GM19324 (cell line): ENCODE data around the gene SLC45A3.

Experiments used
- ATAC-seq: cut with Tn5 transposase; IDR thresholded peaks from one replicate; pipeline ENCODE4 v1.9.1; 2021; ENCODE audit warnings: mild to moderate bottlenecking, moderate library complexity; ENCODE audit not compliant: unreplicated experiment, low FRiP score

Gene SLC45A3

DNA sequence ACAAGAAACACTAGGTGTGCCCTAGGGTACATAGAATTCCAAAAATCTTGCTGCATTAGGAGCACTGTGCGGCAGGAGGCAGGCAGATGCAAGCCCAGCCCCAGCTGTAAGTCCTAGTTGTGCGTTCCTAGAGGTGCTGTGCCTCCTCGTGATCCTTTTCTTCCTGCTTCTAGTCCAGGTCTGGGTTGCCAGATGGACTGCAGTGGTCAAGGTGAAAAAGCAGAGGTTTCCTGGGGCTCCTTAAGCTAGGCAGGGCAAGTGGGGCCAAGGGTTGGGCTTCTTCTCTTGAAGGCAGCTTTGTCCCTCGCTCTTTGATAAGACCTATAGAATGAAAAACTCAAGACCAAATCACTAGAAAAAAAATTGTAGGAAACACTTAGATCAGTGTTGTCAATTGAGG, 21.6 kb upstream of the SLC45A3 start:
- ATAC-seq = no peak

- ATAC-seq = no peak
These were observed 21.1 kb upstream of the SLC45A3 start for GRCh38 chr1:205701420-205701819.

GRCh38 chr1:205700865-205701401, 20.6 kb upstream of the SLC45A3 start:
- no peak for ATAC-seq

GRCh38 chr1:205699416-205699815, 19.1 kb upstream of the SLC45A3 start:
- ATAC-seq = no peak

DNA sequence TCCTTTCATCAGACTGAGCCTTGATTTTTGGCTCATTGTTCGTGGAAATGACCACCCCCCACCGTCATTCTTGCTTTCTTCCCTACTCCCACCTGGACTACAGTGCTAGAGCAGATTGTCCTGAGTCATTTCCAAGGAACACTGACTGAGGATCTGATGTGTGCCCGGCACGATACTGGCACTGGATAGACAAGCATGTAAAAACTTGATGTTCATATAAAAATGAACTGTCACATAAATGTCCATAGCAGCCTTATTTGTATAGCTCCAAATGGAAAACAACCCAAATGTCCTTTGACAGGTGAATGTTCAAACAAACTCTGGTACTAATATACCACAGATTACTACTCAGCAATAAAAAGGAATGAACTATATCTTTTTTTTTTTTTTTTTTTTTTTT, 18.6 kb upstream of the SLC45A3 start:
- ATAC-seq = no peak

DNA sequence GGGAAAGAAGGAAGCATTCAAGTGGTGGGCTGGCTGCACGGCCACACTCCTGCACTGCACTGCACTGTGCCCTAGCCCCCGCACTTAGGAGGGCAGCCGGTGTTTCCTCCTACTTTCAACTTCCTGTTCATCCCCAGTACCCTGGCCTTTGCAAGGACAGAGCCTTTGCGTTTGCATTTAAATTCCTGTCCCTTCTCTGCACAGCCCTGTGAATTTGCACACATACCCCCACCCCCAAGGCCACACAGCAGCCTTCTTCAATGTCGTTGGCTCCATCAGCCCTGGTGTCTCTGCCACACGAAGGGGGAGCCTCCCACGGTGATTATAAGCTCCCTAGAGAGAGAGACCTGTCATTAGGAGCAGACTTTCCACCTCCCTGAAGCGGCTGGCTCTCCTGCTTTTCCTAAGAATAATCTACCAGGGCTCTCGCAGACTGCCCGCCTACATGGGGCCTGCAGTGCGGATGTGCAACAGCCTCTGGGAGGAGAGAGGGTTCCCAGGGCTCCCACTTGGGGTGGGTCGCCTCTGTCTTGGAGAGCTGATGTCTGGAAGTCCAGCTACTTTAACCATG, 13.2 kb upstream of the SLC45A3 start:
- ATAC-seq = no peak

DNA sequence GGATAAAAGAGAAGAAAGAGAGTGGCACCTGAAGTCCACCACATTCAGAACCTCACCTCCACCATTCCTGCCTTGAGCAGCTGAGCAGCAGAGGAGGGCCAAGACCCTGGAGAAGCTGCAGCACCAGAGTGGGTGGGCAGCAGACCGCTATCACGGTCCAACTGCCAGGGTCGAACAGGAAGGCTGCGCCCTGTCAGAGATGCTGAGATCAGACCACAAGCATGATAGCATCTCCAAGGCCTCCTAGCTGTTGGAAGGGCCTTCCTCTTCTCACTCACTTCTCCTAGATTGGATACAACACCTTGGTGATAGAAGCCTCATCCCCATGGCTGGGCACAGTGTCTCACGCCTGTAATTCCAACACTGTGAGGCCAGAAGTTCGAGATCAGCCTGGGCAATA, 12.1 kb upstream of the SLC45A3 start:
- no peak for ATAC-seq

DNA sequence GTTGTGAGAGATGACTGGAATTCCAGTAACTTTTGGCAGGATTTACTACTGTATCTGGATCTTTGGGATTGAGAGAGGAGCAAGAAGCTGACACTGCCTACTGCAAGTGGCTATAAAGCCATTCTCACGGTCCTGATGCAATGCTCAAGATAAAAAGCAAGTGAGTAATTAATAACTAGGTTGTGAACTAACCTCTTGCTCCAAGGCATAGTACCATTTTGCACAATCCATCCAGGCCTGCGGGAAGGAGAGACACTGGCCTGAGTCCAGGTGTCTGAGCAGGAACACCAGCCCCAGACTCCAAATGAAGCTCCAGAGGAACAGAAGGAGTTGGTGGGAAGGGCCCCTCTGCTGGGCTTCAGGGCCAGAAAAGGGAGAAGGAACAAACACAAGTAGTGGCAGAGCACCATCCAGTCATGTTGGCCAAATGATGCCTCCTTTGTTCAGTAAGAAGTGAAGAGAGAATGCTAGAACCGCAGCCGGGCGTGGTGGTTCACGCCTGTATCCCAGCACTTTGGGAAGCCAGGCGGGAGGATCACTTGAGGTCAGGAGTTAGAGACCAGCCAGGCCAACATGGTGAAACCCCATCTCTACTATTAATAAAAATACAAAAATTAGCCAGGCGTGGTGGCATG, 9.9 kb upstream of the SLC45A3 start:
- no peak for ATAC-seq

DNA sequence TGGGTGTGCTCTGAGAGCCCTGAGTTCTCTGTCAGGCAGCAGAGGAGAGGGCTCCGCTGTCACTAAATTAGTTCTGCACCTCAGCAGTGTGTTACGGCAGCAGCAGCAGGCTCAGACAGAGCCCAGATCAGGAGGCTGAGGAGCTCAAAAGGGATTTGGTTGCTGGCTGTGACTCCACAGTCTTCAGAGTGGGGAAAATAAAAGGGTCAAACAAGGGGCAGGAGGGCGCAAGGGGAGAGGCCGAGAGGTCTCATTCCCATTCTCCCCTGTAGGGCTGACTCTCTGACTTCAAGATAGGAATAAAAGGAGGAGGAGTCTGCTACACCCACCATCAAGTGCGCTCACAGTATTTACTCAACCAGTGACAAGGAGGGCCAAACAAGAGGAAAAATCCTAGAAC, 9.2 kb upstream of the SLC45A3 start:
- no peak for ATAC-seq

- ATAC-seq = no peak
These were observed 8.1 kb upstream of the SLC45A3 start for GRCh38 chr1:205688171-205689080.

DNA sequence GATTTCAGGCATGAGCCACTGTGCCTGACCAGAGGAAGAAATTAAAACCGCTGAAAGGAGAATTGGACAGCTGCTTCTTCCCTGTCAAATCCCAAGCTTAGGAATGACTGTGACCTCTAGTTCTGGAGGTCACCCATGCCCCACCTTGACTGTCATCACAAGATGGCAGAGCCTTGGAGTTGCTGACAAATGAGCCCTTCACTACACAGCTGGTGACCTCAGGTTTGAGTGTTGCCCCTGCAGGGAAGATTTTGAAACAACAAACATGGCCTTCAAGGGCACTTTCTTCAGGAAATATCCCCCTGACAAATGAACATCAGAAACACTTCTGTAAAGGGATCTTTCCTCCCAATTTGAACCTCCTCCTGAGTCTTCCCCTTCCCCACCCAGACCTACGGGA, 6.9 kb upstream of the SLC45A3 start:
- ATAC-seq = no peak

DNA sequence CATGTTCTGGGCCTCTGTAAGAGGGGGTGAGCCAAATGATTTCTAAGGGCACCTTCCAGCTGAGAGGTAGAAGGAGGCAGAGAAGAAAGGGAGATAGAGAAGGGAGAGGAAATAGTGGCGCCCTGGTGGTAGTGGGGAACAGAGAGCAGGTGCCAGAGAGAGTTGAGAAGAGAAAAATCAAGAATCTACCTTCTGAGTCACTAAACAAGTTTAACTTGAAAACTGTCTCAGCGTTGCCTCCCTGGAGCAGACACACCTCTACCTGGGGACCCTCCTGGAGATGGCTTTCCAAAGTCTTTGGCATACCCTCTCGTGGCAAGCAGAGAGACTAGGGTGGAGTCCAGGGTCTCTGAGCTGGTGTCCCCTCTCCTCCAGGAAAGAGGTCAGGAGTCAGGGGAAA, 1.1 kb upstream of the SLC45A3 start:
- no peak for ATAC-seq

DNA sequence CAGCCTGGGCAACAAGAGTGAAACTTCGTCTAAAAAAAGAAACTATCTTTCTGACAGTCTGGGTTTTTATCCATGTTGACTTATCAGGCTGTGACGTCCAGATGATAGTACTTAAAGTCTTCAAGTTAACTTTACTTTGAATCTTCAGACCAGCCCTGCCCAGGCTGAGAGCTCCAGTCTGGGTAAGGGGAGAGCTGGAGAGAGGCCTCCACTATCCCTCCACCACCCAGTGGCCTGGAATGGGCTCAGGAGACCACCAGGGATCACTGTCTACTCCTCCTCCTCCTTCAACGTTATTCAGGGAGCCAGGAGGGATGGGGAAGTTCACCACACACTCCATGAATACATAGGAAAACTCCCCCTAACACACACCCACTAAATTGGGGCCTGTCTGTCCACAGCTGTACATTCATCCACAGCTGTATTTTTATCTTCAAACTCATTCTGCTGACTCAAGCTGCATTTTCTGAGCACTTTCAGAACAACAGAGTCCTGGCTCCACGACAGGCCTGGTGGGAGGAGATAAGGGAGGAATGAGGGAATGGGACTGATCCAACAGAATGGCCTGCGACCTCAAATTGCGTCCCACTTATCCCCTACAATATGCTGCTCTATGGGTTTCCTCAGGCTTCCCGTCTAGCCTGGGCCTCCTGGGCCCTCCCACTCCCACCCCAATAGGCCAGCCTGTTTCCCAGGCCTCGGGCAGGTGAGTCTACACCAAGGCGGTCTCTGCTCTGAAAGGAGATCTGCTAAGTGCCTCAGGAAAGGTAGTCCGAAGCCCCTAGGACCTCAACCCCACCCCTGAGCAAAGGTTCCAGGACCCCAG, 1.8 kb downstream of the SLC45A3 start:
- ATAC-seq = no peak

GRCh38 chr1:205677167-205677566, 3.1 kb downstream of the SLC45A3 start:
- ATAC-seq = no peak

DNA sequence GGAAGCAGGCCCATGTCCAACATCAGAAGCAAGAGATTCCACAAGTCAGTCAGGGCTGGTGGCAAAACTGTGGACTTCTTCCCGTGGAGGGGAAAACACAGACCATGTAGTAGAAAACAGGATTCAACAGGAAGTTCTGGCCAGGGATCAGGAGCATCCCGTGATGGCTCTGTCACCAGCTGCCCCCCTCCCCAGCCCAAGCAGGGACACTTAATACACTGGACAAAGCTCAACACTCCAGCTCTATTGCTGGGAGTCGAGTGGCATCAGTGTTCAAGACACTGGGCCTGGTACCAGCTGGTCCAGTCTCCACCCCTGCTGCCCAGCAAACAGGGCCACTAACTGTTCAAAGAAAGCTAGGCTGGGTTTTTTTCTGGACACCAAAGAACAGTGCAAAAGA, 3.7 kb downstream of the SLC45A3 start:
- ATAC-seq = no peak

DNA sequence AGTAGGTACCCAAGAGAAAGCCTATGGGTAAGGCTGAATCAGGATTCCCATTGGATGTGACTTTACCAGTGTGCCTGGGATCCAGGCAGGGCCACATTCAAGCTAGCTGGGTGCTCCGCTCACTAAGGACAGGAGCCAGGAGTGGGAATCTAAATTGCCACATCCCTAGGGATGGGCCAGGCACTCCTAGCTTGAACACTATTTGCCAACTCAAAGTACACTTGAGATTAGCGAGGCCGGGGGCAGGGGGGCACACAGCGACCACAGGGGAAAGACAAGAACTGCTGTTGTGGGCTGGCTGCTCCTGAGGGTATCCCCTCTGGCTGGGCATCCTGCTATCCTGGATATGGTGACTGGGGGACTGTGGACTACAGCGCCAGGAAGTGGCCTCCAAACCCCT, 4.3 kb downstream of the SLC45A3 start:
- ATAC-seq = no peak

DNA sequence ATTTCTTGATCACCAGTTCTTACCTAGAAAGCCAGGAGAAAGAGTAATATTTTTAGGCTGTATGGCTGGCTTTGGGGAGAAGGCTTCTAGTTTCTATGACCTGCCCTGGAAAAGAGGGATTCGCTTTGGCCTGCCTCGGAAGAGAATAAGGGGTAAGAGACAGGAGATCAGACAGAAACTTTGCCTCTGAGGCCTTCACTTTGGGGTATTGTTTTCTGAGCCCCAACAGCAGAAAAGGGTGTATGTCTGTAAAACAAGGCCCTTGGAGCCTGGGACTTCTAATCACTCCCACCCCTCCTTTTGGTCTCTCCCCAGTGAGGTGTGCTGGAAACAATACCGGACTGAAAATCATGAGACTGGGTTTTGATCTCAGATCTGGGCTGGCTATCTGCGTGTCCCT, 5.1 kb downstream of the SLC45A3 start:
- ATAC-seq = no peak

DNA sequence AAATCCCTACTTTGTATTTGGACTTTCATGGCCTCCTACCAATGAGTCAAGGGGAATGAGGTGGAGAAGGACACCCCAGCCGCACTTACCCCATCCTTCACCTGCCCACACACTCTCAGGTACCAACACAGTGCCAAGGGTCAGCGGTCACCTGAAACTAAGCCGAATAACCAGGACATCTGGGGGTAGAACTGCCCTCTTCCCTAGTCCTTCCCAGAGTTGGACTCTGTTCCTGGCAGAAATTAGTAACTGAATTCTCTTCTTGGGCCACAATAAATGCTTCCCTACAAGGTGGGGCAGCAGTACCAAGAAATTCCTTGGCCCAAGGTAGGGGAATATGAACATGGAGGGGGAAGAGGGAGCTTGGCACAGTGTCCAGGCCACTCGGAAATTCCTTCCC, 7.3 kb downstream of the SLC45A3 start:
- no peak for ATAC-seq

DNA sequence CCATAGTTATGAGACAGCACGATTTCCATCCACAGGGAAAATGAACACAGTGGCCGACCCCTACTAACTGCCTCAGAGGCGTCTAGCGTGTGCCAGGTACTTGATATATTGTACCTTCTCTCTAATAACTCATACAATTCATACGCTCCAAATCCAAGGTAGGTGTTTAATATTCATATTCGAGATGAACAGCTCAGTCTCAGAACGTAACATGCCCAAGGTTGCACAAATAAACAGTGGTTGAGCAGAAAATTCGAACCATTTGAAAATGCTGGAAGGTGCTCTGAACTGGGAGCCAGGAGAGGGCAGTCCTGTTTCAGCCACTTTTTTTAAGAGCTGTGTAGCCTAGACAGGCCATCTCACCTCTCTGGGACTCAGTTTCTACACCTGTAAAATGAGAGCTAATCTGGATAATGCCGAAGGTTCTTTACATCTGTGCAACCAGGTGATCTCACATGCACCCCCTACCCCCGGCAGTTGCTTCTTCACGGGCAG, 7.9 kb downstream of the SLC45A3 start:
- no peak for ATAC-seq

- ATAC-seq = no peak
These were observed 9.5 kb downstream of the SLC45A3 start for GRCh38 chr1:205670611-205671430.
